ENCODE measurements around the gene AJUBA. TPM values are rescaled to one million over a fixed set of nuclear protein-coding genes. Genes with fewer than 3 reads are reported as not detected.

The AJUBA gene
- total RNA-seq, 1 donor from 2014 or later: 33.1 TPM

DNA sequence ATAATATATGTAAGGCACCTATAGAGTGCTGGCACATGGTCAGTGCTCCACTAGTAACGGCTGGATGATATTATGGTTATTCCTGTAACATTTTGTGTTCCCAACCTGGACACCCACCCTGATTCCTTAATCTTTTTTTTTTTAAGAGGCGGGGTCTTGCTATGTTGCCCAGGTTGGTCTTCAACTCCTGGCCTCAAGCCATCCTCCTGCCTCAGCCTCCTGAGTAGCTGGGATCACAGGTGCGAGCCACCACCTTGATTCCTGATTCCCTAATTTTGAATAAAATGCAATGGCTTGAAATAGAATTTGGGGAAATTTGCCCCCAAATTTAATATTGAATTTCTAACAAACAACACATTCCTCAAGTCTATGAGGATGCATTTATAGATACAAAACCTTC is 20.2 kb upstream of the AJUBA start:
- Mint-ChIP-seq H3K36me3 (ENCODE audit: low read depth) (no peaks in the 10 kb centered on the region), H3K9me3 (no peaks in the 10 kb centered on the region), H3K4me1 (peaks cover 25% of the 10 kb centered on the region), H3K27me3 (ENCODE audit: low read depth) (no peaks in the 10 kb centered on the region), H3K4me3 (no peak overlapping the region), H3K27ac (ENCODE audit: unreplicated experiment) (no peak overlapping the region)
- TF ChIP-seq, protein P1, sequence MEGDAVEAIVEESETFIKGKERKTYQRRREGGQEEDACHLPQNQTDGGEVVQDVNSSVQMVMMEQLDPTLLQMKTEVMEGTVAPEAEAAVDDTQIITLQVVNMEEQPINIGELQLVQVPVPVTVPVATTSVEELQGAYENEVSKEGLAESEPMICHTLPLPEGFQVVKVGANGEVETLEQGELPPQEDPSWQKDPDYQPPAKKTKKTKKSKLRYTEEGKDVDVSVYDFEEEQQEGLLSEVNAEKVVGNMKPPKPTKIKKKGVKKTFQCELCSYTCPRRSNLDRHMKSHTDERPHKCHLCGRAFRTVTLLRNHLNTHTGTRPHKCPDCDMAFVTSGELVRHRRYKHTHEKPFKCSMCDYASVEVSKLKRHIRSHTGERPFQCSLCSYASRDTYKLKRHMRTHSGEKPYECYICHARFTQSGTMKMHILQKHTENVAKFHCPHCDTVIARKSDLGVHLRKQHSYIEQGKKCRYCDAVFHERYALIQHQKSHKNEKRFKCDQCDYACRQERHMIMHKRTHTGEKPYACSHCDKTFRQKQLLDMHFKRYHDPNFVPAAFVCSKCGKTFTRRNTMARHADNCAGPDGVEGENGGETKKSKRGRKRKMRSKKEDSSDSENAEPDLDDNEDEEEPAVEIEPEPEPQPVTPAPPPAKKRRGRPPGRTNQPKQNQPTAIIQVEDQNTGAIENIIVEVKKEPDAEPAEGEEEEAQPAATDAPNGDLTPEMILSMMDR (conservative IDR thresholded peaks at IDR 0.05): no peak
- no peak for DNase-seq (ENCODE audit: low read depth, low spot score)

GRCh38 chr14:23000860-23001259 is 18.5 kb upstream of the AJUBA start:
- no peak for DNase-seq (ENCODE audit: low read depth, low spot score)
- no peaks in the 10 kb centered on the region for H3K36me3 Mint-ChIP-seq (ENCODE audit: low read depth)
- TF ChIP-seq, protein P1 (conservative IDR thresholded peaks at IDR 0.05): no peak
- H3K4me1 Mint-ChIP-seq: peaks cover 8% of the 10 kb centered on the region
- no peak overlapping the region for H3K4me3 Mint-ChIP-seq
- H3K27me3 Mint-ChIP-seq (ENCODE audit: low read depth): no peaks in the 10 kb centered on the region
- H3K27ac Mint-ChIP-seq (ENCODE audit: unreplicated experiment): no peak overlapping the region
- H3K9me3 Mint-ChIP-seq: no peaks in the 10 kb centered on the region

- TF ChIP-seq, protein P1 (conservative IDR thresholded peaks at IDR 0.05): no peak
Observed at GRCh38 chr14:22998329-22999012, 16.1 kb upstream of the AJUBA start.

GRCh38 chr14:22997676-22998323 is 15.4 kb upstream of the AJUBA start:
- H3K9me3 Mint-ChIP-seq: no peaks in the 10 kb centered on the region
- H3K36me3 Mint-ChIP-seq (ENCODE audit: low read depth): no peaks in the 10 kb centered on the region
- H3K4me3 Mint-ChIP-seq: no peak overlapping the region
- H3K27ac Mint-ChIP-seq (ENCODE audit: unreplicated experiment): no peak overlapping the region
- peaks cover 6% of the 10 kb centered on the region for H3K4me1 Mint-ChIP-seq
- H3K27me3 Mint-ChIP-seq (ENCODE audit: low read depth): no peaks in the 10 kb centered on the region
- no peak for DNase-seq (ENCODE audit: low read depth, low spot score)
- TF ChIP-seq, protein P1 (conservative IDR thresholded peaks at IDR 0.05): no peak

More at GRCh38 chr14:22998329-22999012, 16.1 kb upstream of the AJUBA start:
- Mint-ChIP-seq H3K36me3 (ENCODE audit: low read depth) (no peaks in the 10 kb centered on the region), H3K27ac (ENCODE audit: unreplicated experiment) (peak overlapping the region; percentile 81), H3K9me3 (no peaks in the 10 kb centered on the region), H3K27me3 (ENCODE audit: low read depth) (no peaks in the 10 kb centered on the region), H3K4me3 (no peak overlapping the region), H3K4me1 (peaks cover 6% of the 10 kb centered on the region)
- no peak for DNase-seq (ENCODE audit: low read depth, low spot score)

- Mint-ChIP-seq H3K36me3 (ENCODE audit: low read depth) (no peaks in the 10 kb centered on the region), H3K4me3 (no peak overlapping the region), H3K27ac (ENCODE audit: unreplicated experiment) (no peak overlapping the region), H3K9me3 (no peaks in the 10 kb centered on the region), H3K4me1 (peaks cover 6% of the 10 kb centered on the region), H3K27me3 (ENCODE audit: low read depth) (no peaks in the 10 kb centered on the region)
- no peak for DNase-seq (ENCODE audit: low read depth, low spot score)
- TF ChIP-seq, protein P1 (conservative IDR thresholded peaks at IDR 0.05): no peak
Observed at GRCh38 chr14:22996768-22997654, 14.7 kb upstream of the AJUBA start.

Measured in neural crest cell (in vitro differentiated cells).